DMS 273 treated with DMSO at 0.1 percent for 48 hours (cell line): ENCODE results near the gene TRIM62.

Experiments
- DNase-seq: peaks from one replicate; lab custom pipeline; 2025; lab: John Stamatoyannopoulos, UW

Gene TRIM62

DNA sequence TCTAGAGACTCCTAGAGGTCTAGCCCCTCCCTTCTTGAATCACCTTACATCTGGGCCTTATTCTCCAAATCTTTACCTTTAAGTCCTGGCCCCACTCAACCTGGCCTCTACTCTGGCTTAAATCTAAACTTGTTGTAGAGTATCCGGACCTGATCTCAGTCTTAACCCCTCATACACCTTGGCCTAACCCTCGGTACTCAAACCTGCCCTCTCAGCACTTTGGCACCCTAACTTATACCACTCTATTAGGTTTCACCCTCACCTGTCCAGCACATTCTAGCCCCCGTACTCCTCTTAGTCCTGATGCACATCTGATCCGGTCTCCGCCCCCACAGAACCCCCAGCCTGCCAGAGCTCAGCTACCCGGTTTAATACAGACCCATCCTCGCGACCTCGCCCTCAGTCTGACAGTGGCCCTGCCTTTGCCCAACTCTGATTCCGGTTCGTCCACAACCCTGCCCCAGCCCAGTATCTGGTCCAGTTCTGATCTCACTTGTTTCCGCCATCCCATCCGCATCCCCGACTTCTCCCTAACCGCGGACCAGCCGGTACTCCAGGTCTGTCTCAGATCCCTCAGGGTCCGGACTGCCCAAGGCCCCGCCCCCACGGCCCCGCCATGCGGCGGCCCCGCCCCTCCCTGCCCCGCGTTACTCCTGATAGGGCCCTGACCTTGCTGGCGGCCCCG, 1.5 kb downstream of the TRIM62 start:
- no peak for DNase-seq

GRCh38 chr1:33178836-33179439, 2.9 kb downstream of the TRIM62 start:
- DNase-seq = no peak

GRCh38 chr1:33177996-33178540, 3.8 kb downstream of the TRIM62 start:
- DNase-seq = peak; percentile 49

DNA sequence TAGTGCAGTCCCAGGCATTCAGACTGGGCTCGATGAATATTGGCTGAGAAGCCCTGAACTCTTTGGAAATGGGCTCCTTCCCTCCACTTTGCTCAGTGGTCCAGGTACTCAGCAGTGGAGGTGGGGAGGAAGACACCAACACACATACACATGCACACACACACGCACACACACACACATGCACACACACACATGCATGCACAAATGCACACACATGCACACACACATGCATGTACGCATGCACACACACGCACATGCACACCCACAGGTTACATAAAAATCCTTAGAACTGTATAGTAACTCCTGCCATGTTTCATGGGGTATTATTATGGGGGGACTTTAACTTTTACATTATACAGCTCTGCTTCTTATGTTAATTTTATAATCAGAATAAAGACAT, 5.0 kb downstream of the TRIM62 start:
- no peak for DNase-seq

DNA sequence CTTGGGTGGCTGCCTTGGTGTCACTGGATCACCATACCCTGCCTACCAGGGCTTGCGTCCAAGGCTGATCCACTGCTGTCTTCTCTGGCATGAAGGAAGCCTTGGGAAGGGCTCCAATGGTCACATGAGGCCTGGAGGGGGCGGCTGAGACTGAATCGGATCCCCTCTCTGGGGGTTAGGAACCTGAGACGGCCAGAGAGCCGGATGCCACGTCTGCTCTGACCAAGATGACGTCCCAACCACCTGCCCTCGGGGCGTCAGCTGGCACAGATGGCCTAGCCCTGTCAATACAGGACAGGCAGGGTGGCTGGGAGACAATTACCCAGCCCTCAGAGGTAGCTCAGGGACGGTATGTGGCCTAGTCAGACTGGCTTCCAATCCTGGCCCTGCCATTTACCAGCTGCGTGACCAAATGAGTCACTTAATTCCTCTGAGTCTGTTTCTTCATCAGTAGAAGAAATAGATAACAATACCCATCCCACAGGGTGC, 5.4 kb downstream of the TRIM62 start:
- peak; percentile 44 for DNase-seq

GRCh38 chr1:33175865-33176264, 6.0 kb downstream of the TRIM62 start:
- DNase-seq = no peak

- DNase-seq = no peak
Observed at GRCh38 chr1:33173091-33173490, 8.8 kb downstream of the TRIM62 start.

DNA sequence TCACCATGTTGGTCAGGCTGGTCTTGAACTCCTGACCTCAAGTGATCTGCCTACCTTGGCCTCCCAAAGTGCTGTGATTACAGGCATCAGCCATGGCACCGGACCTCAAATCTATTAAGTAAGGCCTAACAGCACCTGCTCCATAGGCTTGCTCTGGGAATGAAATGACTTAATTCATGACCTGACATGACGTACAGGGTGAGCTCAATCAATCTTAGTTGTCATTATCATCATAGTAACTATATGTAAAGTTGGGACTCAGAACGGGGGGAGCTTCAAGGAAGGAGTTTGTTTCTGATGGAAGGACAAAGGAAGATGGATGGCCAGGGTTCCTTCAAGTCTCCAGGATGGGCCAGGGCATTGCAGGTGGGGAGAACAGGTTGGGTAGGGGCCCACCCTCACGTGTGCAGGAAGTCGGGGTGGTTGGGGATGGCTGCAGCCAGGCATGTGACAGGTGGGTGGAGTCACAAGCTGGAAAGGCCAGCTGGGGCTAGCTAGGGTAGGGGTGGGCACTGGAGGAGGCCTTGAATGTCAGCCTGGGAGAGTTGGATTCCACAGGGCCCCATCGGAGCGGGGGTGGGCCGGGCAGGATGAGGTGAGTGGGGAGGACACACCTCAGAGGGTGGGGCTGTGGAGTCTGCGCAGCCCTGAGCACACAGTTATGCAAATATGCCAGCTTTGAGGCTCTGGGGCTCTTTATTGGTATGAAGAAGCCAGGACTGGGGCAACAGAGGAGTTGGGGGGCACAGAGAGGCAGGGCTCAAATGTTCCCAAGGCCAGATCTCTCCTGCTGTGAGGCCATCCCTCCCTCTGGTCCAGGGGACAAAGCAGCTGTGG, 9.6 kb downstream of the TRIM62 start:
- DNase-seq = no peak

DNA sequence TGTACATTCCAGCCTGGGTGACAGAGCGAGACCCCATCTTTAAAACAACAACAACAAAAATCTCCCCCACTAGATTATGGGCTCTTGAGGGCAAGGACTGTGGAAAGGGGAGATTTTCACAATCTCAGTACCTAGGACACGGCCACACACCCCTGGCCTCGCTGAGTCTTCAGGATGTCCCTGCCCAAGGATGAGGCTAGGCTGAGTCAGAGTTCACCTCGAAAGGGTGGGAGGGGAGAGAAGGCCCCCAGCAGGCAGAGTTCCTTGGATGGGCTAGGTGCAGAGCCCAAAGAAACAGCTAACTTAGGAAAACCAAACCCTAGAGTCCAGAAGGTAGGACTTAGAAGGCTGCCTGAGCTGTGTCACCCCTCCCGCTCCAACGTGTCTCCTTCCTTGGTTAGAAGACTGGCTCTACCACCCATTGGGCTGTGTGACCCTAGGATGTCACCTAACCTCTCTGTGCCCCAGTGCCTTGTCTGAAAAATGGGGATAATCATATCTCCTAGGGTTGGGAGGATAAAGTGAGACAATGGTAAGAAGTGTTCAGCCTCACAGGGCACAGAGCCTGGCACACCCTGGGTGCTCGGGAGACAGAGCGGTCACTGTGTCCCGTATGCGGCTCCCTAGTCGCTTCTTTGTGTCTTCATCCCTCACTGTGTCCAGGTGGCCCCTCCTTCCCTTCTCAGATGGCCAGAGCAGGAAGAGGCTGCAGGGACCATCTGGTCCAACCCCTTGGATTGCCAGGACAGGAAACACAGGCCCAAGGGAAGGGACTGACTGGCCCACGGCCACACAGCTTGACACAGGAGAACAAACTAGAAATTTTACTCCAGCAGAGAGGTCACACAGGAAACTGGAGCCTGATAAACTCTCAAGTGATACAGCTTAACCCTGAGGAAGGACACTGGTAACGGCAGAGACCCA, 11.2 kb downstream of the TRIM62 start:
- DNase-seq = no peak

- DNase-seq = no peak
Observed at GRCh38 chr1:33169290-33170055, 12.4 kb downstream of the TRIM62 start.

GRCh38 chr1:33168556-33169289, 13.1 kb downstream of the TRIM62 start:
- no peak for DNase-seq

DNA sequence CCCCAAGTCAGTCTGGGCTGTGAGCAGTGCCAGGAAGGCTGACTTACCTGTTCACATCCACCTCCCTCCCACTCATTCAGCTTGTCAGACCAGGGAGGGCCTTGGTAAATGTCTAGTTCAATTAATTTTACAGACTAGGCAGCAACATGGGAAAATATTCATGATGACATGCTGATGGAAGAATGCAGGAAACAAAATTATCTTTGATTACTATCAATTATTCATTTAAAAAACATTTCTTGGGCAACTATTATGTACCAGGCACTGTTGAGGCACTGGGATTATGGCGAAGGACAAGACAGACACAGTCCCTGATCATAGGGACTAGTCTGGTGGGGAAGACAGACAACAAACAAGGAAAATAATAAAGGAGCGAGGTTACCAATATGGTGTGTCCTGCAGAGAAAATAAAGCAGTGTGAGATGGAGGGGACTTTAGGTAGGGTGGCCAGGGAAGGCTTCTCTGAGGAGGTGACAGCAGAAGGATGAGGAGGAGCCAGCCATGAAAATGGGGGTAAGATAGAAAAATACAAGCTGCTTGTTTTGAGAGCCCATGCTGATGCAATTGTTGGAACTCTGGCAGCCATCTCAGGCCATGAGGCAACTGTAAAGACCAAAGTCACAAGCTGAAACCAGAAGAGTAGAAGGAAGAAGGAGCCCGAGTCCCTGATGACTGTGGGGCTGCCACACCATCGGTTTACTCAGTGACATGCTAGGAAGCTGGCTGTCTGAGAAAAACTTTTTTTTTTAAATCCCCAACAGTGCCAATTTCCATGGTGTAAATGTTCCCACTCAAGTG, 14.0 kb downstream of the TRIM62 start:
- DNase-seq = no peak

- no peak for DNase-seq
Observed at GRCh38 chr1:33165809-33166208, 16.0 kb downstream of the TRIM62 start.

DNA sequence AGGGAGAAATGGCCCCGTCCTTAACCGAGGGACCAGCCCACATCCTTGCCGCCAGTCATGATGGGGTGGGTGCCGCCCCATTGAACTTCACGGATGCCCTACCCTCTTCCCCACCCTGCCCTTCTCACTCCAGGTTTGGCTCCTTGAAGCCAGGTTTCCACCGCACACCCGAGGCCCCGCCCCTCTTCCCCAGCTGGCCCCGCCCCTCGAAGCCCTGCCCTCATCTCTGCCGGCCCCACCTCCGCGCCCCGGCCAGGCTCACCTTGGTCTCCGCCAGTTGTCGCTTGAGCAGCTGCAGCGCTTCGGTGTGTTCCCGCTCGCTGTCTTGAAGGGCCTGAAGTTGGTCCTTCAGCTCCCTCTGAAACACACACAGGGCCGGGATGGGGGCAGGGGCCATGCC, 16.6 kb downstream of the TRIM62 start:
- DNase-seq = no peak

GRCh38 chr1:33163621-33164519, 18.0 kb downstream of the TRIM62 start:
- DNase-seq = no peak

GRCh38 chr1:33162141-33162540, 19.7 kb downstream of the TRIM62 start:
- DNase-seq = no peak

DNA sequence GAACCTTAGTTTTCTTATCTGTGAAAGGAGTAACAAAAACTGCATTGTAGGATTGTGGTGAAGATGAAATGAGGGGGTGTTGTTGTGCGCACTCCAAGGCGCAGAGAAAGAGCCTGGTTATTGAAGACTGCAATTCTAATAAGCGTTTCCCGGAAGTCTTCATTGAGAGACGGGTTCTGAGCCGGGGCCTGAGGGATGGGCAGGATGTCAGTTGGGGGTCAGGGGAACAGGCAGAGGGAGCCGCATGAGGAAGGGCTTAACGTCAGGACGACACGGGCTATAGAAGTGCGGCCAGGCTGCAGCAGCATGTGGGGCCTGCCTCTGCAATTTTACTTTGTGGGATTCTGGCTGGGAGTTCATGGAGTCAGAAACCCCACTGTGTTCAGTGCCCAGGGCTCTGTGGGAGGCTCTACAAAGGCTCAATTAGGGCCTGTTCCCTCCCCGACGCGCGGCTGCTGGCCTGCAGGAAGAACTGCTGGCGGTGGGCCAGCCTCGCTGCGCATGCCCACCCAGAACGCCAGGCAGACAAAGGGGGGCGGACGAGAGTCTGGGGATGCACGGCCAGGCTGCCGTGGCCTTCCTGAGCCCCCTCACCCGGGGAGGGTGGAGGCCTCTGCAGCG, 20.7 kb downstream of the TRIM62 start:
- DNase-seq = no peak

DNA sequence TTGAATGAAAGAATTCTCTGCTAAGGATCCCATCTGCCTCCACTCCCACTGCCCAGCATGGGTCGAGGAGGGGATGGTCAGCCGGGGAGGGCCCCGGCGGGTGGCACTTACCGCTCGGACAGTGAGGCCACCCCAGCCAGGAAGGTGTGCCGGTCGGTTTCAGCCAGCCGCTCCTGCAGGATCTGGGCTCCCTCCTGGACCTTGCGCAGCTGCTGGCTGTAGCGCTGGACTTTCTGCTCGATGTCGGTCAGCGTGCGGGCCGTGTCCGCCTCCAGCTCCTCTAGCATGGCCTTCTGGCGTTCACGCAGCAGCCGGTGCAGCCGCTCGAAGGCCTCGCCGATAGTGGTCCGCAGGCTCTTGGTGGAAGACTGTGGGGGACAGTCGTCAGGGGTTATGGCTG, 22.3 kb downstream of the TRIM62 start:
- no peak for DNase-seq
